GM12878 (cell line): ENCODE data around the gene ALOX12B. TPM values are rescaled to one million over a fixed set of nuclear protein-coding genes. Genes with fewer than 3 reads are reported as not detected.

ENCODE experiments used
- FOXK2 ChIP-seq: fragments of 450-650 bp; IDR thresholded peaks from 2 replicates; pipeline ENCODE4 v1.6.1; 2017; ENCODE audit warnings: mild to moderate bottlenecking, moderate library complexity
- IKZF2 ChIP-seq, 2 experiments: fragments of 450-650 bp; IDR thresholded peaks; 2 replicates each; pipeline ENCODE4 v1.6.1; 2017; ENCODE audit warnings: mild to moderate bottlenecking in 2 of 2, moderate library complexity in 2 of 2
- KDM1A ChIP-seq: fragments of 200-600 bp; sonication (generic); IDR thresholded peaks from 2 replicates; pipeline ENCODE4 v1.6.1; 2016; ENCODE audit warnings: borderline replicate concordance
- MTA2 ChIP-seq: fragments of 450-650 bp; IDR thresholded peaks from 2 replicates; pipeline ENCODE4 v1.6.1; 2016; ENCODE audit warnings: low read depth, mild to moderate bottlenecking, moderate library complexity
- PAX8 ChIP-seq: fragments of 450-650 bp; IDR thresholded peaks from 2 replicates; pipeline ENCODE4 v1.6.1; 2017; ENCODE audit warnings: mild to moderate bottlenecking, moderate library complexity
- PML ChIP-seq: IDR thresholded peaks from 2 replicates; pipeline ENCODE4 v1.6.1; 2012; ENCODE audit warnings: low read length, inconsistent platforms
- POLR2AphosphoS5 ChIP-seq: IDR thresholded peaks from 2 replicates; pipeline ENCODE4 v1.6.1; 2011; ENCODE audit warnings: mild to moderate bottlenecking, low read length, inconsistent platforms
- SIX5 ChIP-seq: IDR thresholded peaks from 2 replicates; pipeline ENCODE4 v1.6.1; 2011; ENCODE audit warnings: mild to moderate bottlenecking, low read depth, low read length, moderate library complexity; ENCODE audit not compliant: severe bottlenecking
- TCF3 ChIP-seq: IDR thresholded peaks from 2 replicates; pipeline ENCODE4 v1.6.1; 2012; ENCODE audit warnings: low read depth, mild to moderate bottlenecking, low read length, borderline replicate concordance; ENCODE audit not compliant: insufficient read depth
- ZNF384 ChIP-seq: IDR thresholded peaks from 2 replicates; pipeline ENCODE4 v1.6.1; 2012; ENCODE audit warnings: low read depth, mild to moderate bottlenecking, low read length, improper control_type of control experiment, borderline replicate concordance
- polyA plus RNA-seq, 11 experiments: library from polyadenylated mRNA; depleted of rRNA in 4 of 11; unstranded in 6 of 11; stranded (reverse) in 5 of 11; fragments of >200 nt; fragmentation: Nextera tagmentation in 4 of 11; fragmentation: Illumina TruSeq in 1 of 11; extraction: Ambion mirVana in 4 of 11; extraction: Trizol in 1 of 11; gene quantifications; 1 replicate in 1 of 11; 2 replicates in 10 of 11; pipeline versions ENCODE4 v1.2.1 to v1.2.3, GENCODE V29; 2011 to 2016; ENCODE audit warnings: inconsistent platforms in 2 of 11, missing spikeins in 2 of 11, low read depth in 1 of 11
- total RNA-seq, 4 experiments: library from RNA; depleted of rRNA in 3 of 4; stranded (reverse); fragments of >200 nt in 3 of 4; fragmentation: Illumina TruSeq in 1 of 4; extraction: Trizol in 1 of 4; gene quantifications; 2 replicates each; pipeline versions ENCODE4 v1.2.1 to v1.2.3, GENCODE V29; 2013 to 2021
- TF ChIP-seq, protein P1 (sequence below): fragments of 450-650 bp; formaldehyde crosslinking; IDR thresholded peaks from 2 replicates; pipeline ENCODE4 v1.4.0; 2020; ENCODE audit warnings: mild to moderate bottlenecking, moderate library complexity
- TF ChIP-seq, protein P2 (sequence below): IDR thresholded peaks from 2 replicates; pipeline ENCODE4 v1.6.1; 2012; ENCODE audit warnings: low read depth, low read length, improper control_type of control experiment
- TF ChIP-seq, protein P3 (sequence below): fragments of 450-650 bp; conservative IDR thresholded peaks from 2 replicates; pipeline ENCODE4 v1.6.1; 2017; ENCODE audit warnings: mild to moderate bottlenecking, moderate library complexity
- TF ChIP-seq, protein P4 (sequence below): fragments of 450-650 bp; IDR thresholded peaks from 2 replicates; pipeline ENCODE4 v1.6.1; 2018; ENCODE audit warnings: mild to moderate bottlenecking, low read depth, moderate library complexity; ENCODE audit not compliant: partially characterized antibody
- TF ChIP-seq, protein P5 (sequence below): IDR thresholded peaks from 2 replicates; pipeline ENCODE4 v1.6.1; 2012; ENCODE audit warnings: mild to moderate bottlenecking, low read depth, low read length

The ALOX12B gene
- total and polyA plus RNA-seq, 10 of the 15 experiments (the other 5 are each of a cell fraction or from before 2014, with no cell fraction given), result 0.17 to 0.54 TPM; not detected in 8

DNA sequence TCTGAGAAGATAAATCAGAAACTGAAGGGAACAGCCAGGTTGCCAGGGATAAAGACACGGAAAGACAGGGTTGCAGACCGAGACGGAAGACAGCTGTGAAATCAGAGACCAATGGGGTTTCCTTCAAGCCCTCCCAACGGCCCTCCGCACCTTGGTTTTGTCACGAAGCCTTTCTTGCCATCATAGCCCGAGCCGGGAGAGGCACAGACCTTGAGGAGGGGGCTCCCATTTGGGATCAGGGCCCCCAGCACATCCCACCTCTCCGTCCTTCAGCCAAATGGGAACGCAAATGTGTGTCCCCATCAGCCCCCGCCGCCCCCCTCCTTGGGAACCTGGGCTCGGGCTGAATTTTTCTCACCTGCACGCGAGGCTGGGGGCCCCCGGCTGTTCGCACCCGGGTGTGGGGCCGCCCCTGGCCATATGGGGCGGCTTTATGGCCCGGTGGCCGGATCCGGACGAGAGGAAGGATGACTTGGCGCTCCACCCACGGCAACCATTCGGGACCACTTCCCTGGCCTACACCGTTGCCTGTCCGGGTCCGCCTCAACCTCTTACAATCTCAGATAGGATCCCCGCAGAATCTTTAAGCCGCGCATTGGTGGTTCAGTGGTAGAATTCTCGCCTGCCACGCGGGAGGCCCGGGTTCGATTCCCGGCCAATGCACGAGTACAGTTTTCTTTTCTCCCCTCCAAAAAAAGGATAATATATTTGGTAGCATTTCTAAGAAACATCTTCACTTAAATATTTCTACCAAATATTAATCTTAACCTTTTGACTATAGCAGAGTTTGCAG, 37.8 kb upstream of the ALOX12B start (continued):
- TF ChIP-seq, protein P1, sequence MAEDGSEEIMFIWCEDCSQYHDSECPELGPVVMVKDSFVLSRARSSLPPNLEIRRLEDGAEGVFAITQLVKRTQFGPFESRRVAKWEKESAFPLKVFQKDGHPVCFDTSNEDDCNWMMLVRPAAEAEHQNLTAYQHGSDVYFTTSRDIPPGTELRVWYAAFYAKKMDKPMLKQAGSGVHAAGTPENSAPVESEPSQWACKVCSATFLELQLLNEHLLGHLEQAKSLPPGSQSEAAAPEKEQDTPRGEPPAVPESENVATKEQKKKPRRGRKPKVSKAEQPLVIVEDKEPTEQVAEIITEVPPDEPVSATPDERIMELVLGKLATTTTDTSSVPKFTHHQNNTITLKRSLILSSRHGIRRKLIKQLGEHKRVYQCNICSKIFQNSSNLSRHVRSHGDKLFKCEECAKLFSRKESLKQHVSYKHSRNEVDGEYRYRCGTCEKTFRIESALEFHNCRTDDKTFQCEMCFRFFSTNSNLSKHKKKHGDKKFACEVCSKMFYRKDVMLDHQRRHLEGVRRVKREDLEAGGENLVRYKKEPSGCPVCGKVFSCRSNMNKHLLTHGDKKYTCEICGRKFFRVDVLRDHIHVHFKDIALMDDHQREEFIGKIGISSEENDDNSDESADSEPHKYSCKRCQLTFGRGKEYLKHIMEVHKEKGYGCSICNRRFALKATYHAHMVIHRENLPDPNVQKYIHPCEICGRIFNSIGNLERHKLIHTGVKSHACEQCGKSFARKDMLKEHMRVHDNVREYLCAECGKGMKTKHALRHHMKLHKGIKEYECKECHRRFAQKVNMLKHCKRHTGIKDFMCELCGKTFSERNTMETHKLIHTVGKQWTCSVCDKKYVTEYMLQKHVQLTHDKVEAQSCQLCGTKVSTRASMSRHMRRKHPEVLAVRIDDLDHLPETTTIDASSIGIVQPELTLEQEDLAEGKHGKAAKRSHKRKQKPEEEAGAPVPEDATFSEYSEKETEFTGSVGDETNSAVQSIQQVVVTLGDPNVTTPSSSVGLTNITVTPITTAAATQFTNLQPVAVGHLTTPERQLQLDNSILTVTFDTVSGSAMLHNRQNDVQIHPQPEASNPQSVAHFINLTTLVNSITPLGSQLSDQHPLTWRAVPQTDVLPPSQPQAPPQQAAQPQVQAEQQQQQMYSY (CRISPR knock-in tag), result no peak
- TF ChIP-seq TCF3, result no peak
- no peak for TF ChIP-seq FOXK2
- no peak for TF ChIP-seq KDM1A
- TF ChIP-seq, protein P2, sequence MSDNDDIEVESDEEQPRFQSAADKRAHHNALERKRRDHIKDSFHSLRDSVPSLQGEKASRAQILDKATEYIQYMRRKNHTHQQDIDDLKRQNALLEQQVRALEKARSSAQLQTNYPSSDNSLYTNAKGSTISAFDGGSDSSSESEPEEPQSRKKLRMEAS, result 0 out of 2 replicates have a peak, but pooled peaks have one; percentile 5
- TF ChIP-seq POLR2AphosphoS5, result peak; percentile 43; the same call in 1 of the 2 replicates
- TF ChIP-seq SIX5, result no peak
- TF ChIP-seq PAX8, result no peak
- no peak for TF ChIP-seq ZNF384
- TF ChIP-seq, protein P3, sequence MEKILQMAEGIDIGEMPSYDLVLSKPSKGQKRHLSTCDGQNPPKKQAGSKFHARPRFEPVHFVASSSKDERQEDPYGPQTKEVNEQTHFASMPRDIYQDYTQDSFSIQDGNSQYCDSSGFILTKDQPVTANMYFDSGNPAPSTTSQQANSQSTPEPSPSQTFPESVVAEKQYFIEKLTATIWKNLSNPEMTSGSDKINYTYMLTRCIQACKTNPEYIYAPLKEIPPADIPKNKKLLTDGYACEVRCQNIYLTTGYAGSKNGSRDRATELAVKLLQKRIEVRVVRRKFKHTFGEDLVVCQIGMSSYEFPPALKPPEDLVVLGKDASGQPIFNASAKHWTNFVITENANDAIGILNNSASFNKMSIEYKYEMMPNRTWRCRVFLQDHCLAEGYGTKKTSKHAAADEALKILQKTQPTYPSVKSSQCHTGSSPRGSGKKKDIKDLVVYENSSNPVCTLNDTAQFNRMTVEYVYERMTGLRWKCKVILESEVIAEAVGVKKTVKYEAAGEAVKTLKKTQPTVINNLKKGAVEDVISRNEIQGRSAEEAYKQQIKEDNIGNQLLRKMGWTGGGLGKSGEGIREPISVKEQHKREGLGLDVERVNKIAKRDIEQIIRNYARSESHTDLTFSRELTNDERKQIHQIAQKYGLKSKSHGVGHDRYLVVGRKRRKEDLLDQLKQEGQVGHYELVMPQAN, result no peak
- TF ChIP-seq, protein P4, sequence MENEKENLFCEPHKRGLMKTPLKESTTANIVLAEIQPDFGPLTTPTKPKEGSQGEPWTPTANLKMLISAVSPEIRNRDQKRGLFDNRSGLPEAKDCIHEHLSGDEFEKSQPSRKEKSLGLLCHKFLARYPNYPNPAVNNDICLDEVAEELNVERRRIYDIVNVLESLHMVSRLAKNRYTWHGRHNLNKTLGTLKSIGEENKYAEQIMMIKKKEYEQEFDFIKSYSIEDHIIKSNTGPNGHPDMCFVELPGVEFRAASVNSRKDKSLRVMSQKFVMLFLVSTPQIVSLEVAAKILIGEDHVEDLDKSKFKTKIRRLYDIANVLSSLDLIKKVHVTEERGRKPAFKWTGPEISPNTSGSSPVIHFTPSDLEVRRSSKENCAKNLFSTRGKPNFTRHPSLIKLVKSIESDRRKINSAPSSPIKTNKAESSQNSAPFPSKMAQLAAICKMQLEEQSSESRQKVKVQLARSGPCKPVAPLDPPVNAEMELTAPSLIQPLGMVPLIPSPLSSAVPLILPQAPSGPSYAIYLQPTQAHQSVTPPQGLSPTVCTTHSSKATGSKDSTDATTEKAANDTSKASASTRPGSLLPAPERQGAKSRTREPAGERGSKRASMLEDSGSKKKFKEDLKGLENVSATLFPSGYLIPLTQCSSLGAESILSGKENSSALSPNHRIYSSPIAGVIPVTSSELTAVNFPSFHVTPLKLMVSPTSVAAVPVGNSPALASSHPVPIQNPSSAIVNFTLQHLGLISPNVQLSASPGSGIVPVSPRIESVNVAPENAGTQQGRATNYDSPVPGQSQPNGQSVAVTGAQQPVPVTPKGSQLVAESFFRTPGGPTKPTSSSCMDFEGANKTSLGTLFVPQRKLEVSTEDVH, result peak; percentile 56
- TF ChIP-seq, protein P5, sequence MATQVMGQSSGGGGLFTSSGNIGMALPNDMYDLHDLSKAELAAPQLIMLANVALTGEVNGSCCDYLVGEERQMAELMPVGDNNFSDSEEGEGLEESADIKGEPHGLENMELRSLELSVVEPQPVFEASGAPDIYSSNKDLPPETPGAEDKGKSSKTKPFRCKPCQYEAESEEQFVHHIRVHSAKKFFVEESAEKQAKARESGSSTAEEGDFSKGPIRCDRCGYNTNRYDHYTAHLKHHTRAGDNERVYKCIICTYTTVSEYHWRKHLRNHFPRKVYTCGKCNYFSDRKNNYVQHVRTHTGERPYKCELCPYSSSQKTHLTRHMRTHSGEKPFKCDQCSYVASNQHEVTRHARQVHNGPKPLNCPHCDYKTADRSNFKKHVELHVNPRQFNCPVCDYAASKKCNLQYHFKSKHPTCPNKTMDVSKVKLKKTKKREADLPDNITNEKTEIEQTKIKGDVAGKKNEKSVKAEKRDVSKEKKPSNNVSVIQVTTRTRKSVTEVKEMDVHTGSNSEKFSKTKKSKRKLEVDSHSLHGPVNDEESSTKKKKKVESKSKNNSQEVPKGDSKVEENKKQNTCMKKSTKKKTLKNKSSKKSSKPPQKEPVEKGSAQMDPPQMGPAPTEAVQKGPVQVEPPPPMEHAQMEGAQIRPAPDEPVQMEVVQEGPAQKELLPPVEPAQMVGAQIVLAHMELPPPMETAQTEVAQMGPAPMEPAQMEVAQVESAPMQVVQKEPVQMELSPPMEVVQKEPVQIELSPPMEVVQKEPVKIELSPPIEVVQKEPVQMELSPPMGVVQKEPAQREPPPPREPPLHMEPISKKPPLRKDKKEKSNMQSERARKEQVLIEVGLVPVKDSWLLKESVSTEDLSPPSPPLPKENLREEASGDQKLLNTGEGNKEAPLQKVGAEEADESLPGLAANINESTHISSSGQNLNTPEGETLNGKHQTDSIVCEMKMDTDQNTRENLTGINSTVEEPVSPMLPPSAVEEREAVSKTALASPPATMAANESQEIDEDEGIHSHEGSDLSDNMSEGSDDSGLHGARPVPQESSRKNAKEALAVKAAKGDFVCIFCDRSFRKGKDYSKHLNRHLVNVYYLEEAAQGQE, result no peak
- TF ChIP-seq MTA2, result no peak
- no peak for TF ChIP-seq PML
- TF ChIP-seq IKZF2 (IDR thresholded peaks at IDR 0.05), result peak; percentile 30 to 34; a peak in 2 of 4 replicates
